HG03103 (cell line): ENCODE results near the gene CCDC146.

Experiments used
- ATAC-seq: cut with Tn5 transposase; IDR thresholded peaks from one replicate; pipeline ENCODE4 v1.9.1; 2021; ENCODE audit warnings: low read depth; ENCODE audit not compliant: unreplicated experiment

The CCDC146 gene

DNA sequence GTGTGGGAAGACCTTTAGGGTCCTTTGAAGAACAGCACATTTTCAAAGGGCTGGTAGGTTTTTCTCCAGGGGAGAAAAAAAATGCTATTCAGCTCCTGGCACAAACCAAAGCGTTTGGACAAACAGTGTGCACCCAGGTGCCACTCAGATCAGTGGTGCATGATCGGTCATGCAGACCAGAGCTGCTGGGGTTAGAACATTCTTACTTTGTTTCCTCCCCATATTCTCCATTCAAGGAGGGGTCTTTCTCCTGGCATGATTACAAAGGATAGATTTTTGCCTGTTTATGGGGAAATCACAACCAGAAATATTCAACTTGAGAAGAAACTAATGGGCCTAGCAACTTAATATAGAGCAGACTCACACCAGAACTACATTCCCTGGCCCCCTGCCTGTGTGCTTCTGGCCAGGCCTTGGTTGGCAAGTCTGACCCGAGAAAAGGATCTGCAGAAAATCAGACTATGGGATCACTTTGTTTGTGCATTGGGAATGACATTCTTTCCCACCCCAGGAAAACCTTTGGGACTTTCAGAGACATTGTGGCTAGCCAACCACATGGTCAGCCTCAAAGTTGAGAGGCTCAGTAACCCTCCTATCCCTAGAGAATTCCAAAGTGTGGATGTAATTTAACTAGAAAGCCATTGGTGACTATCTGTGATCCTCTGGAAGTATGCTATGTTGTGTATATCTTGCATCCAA lies 159.5 kb downstream of the CCDC146 start:
- no peak for ATAC-seq

DNA sequence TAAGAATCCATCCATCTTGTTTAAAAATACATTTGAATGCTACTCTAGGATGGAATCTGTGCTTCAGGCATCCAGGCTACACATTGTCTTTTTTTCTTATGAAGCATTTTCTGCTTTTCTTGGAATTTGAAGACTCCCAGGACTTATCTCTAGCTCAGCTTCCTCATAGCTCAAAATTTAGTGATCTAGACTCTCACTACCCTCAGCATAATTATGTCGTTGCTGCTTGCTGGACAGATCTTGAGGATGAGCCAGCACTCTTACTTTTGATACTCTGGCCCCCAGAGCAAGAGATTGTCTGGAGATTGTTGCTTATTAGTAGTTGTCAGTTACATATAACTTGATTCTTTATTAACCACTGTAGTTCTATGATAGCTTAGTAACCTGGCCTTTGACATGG lies 160.5 kb downstream of the CCDC146 start:
- no peak for ATAC-seq

DNA sequence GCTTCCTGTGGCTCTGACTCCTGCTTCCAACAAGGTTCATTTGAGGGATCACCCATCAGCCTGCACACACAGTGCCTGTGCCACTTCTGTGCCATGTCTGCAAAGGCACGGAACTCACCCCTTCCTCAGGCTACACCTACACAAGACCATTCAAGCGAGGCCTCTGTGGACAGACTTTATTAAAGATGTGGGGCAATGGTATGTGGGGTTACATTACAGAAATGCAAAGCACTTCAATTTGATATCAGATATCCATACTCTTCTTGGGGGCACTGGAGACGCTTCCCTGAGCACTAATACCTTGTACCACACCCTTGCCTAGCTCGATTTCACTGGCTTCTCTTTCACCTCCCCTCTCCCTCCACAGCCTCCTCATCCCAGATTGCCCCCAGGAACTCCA lies 161.6 kb downstream of the CCDC146 start:
- ATAC-seq = no peak

DNA sequence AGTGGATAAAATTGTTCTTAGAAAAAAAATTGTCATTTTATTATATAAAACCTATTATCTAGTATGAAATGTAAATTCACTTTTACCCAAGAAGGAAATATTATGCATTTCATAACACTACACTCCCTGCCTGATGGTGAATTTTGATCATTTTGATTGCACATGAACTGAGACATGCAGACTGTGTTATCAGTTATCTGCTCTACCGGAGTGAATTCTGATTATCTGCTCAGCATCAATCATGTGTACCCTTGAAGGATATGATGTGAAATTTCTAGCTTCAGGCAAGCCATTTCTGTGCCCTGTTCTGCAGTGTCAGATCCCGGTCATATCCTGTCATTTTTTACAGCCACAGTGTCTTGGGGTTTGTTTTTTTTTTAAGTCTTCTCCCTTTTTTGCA lies 162.2 kb downstream of the CCDC146 start:
- no peak for ATAC-seq

DNA sequence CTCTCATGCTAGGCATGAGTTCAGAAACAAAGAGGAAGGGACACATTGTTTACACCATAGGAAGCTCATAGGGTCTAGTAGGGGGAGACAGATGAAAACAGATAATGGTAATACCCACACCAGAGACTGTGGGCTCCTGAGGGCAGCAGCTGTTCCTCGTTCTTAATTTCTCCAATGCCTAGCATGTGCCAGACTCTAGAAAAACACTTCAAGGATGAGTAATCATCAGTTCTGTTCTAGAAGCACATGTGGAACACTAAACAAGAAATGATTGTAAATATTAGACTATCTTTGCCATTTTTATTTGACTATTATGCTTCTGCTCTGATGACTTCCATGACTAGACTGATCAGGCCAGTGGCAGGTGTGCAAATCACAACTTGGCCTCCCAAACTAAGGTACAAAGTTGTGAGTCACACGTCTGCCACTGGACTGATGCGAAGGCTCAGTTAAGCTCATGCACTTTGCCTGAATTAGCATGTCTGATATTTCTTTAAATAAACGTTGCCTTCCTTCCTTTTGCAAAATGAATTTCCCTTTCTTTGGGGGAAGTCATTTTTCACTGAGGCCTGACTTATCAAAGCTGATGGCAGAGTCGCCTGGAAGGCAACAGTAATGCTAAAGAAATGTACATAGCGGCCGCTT lies 166.4 kb downstream of the CCDC146 start:
- ATAC-seq = no peak

DNA sequence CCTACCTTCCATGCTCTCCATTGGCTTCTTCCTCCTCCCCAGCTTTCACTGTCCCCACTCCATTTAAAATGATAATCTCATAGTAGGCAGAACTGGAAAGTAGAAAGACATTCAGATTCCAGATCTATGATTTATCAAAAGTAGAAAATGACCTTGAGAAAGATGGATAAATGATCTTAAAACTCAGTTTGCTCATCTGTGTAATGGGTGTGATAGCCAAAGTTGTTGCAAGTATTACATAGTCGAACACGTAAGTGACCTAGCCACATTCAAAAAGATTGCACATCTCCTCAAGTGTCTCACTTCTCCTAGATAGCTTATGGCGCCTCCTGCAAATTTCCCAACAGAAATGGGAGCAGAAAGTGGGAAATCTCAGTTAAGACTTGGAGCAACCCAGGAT lies 167.0 kb downstream of the CCDC146 start:
- ATAC-seq = no peak

DNA sequence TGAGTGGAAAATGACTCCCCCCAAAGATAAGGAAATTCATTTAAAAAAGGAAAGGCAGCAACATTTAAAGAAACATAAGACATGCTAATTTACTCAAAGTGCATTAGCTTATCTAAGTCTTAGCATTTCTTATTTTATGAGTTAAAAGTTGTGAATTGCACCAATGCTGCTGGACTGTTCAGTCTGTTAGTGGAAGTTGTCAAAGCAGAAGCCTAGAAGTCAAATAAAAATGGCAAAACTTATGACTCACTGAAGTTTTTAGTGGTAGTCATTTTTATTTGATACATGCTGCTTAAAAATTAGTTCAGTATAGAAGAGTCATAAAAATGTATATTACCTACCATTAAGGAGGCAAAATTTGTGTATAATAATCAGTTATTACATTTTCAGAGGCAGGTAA lies 168.0 kb downstream of the CCDC146 start:
- no peak for ATAC-seq

DNA sequence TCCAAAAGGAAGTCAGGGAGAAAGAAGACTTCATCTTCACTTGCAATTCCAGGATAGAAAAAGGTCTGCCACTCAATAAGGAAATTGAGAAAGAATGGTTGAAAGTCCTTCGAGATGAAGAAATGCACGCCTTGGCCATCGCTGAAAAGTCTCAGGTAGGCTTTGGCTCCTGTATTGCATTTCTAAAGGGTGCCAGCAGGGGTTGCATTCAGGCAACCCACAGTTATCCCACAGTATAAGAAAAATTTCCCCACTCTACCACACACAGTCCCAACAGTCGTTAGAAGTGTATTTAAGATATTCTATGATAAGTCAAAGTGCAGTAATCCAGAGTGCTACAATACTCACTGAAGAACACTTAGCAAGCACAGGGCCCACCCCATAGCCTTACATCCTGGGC lies 170.6 kb downstream of the CCDC146 start:
- no peak for ATAC-seq

DNA sequence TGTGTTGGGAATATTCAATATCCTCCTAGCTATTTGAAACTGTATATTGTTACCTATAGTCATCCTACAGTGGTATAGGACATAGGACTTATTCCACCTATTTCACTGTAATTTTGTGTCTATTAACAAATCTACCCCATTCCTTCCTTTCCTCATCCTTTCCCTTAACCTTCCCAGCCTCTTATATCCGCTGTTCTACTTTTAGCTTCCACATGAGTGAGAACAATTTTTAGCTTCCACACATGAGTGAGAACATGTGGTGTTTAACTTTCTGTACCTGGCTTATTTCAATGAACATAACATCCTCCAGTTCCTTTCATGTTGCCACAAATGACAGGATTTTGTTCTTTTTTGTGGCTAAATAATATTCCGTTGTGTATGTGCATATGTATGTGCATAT lies 173.1 kb downstream of the CCDC146 start:
- ATAC-seq = no peak

DNA sequence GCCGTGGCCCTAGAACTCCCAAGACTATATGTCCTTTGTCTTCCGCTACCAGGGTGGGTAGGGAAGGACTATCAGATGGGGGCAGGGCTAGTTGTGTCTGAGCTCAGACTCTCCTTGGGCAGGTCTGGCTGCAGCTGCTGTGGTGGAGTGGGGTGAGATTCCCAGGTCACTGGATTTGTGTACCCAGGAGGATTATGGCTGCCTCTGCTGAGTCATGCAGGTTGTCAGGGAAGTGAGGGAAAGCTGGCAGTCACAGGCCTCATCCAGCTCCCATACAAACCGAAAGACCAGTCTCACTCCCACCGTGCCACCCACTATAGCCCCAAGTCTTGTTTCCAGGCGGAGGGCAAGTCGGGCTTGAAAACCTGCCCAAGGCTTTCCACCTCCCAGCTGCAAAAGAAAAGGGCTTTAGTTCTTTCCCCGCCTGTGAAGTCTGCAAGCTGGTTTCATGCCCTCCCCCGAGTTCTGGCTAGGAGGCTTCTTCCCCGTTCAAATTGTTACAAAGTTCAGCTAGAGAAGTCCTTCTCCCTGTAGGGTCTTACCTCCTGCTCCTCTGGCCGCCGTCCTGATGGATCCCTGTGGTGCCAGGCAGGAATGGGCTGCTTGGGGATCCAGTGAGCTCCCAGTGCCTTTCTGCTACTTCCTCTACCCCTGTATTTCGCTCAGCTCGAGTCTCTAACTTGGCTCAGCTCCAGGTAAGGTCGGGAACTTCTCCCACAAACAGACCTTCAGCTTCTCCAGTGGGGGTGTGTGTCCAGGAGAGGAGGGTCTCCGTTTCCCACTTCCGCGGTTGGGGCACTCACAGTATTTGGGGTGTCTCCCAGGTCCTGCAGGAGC lies 184.0 kb downstream of the CCDC146 start:
- ATAC-seq = no peak

DNA sequence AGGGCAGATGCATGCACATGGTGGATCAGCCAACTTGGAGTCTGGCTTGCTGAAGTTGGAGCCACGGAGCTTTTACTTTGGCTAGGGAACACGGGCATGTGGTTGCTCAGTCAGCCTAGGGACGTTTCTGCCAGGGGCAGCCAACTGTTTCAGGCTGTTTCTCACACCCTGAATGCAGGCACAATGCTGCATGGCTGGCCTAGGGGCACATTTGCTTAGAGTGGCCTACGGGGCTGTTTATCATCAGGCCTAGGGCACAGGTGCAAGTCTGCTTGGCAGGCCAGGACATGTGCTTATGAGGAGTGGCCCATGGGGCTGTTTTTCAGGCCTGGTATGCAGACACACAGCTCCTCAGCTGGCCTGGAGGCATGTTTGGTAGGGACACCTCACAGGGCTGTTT lies 186.4 kb downstream of the CCDC146 start:
- ATAC-seq = no peak

DNA sequence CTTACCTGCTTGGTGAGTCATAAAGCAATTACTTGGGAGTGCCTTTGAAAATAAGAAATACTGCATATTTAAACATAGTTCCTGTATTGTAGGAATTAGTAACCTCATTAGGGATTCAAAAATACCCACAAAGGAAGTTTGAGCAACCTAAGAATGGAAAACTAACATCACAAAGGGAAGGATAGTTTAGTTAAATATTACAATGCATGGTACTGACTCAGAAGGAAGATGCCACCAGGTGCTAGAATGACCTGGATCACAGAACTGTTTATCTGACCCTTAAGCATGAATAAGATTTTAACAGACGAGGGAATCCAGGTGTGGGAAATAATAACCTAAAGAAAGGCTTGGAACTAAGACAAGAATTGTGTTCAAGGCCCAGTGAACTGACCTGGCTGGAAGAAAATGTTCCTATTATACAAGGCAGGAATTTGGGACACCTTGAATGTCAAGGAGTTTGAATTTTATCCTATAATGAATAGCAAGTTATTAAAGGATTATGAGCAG lies 187.4 kb downstream of the CCDC146 start:
- no peak for ATAC-seq

DNA sequence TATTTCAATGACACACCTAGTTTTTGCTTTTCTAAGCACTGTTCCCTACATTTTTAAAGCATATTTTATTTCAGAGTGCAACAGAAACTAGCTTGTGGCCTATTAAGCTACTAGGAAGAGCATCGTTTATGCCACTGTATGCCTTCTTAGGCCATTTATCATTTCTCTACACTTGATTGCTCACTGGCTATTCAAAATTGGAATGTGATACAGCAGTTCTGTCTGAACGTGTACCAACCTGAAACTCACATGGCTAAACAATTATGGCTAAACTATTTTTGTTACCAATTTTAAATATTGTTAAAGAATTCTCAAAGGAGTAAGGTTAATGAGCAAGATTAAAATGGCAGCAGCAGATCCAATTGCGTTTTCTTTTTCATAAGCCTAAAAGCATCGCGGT lies 188.6 kb downstream of the CCDC146 start:
- no peak for ATAC-seq

DNA sequence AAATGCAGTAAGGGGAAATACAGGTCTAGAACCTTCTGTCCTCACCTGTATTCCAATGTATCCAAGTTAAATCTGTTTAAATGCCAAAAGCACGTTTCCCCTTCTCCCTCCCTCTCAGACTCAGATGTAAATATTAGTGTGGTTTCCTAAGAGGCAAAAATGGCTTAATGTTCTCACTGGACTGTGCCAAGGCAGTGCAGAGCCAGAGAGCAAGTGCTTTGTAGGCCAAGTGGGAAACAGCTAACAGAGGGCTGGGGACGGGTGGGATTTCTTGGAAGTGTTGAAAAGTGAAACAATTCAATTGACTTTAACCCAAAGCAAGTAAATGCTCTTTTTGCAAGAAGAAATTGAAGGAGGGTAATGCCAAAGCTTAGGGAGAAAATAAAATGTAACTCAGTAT lies 190.7 kb downstream of the CCDC146 start:
- ATAC-seq = no peak

DNA sequence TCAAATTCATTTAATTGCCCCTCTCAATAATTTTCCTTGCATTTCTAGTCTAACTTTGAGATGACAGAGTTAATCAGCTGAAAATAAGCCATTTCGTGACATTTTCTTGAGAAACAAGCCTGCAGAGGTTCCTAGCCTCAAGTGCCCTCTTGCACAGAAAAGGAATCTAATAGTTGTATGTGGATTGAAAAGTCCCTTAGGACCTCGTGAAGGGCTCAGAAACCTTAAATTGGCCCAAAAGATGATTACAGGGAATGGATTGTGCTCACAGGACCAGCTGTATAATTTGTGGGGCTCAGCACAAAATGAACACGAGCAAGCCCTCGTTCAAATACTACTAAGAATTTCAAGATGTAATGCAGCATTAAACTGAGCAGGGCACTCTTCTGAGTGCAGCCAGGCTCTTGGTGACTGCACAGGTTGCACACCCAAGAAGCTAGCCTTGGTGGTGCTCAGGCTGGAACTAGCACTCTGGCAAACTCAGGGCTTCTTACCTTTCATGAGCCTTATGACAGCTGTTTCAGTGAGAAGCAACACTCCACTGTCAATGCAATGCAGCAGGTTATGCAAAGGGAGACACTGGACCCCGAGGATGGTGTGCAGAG lies 191.6 kb downstream of the CCDC146 start:
- no peak for ATAC-seq

DNA sequence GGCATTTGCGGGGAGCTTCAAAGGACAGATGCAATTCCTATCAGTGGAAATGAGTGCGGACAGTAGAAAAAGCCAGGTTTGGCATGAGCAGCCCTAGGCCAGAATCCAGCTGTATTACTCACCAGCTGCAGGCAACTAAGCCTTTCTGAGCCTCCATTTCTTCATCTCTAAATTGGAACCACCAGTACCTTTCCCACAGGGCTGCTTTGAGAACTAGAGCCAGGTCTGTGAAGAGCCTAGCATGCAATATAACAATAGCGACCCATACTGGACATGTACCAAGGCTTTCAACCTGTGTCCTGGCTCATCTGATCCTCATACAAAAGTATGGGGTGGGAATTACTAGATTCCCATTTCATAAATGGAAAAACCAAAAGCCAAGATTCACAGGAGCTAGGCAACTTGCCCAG lies 192.8 kb downstream of the CCDC146 start:
- no peak for ATAC-seq

DNA sequence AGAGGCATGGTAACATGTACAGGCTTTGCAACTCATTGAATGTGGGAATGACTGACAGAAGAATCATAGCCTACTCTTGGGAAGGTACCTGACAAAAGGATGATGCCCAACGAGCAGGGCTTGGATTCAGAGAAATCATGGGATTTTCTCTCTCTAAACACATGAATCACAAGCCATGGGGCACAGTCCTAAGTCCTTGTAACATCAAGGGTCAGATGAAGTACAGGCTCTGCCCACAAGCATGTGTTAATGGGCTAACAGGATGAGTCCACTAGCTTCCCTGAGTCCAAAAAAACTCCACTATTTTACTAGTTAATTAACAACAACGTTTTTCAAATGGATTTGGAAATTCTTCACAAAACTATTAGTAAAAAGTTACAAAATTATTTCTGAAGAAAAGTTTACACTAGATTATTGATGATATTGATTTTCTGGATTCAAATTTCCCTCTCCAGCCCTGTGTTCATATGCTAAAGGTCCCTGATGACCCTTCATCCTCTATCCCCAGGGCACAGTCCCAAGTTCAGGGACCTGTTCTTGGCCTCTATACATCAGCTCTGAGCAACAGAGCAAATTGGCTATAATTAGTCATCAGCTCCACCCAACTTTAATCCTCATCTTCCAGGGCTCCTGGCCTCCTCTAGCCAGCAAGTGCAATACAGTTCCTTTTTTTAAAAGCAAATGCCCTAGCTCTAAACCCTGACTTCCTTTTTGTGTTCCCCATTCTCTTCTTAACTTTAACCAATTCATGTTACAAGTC lies 194.0 kb downstream of the CCDC146 start:
- ATAC-seq = no peak

DNA sequence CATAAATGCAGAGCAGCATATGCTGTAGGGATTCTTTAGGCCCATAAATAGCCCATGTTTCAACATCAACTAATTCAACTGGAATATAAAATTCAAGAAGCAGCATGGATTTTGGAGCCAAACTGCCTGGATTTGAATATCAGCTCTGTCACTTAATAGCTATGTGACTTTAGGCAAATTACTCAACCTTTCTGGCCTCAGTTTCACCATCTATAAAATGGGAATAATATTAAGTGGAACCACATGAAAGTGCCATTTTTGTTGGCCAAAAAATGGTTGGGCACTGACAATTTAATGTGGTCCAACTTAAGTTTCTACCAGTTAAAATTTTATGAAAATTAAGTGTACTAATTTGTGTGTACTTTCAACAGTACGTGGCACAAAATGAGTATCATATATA lies 195.6 kb downstream of the CCDC146 start:
- ATAC-seq = no peak

DNA sequence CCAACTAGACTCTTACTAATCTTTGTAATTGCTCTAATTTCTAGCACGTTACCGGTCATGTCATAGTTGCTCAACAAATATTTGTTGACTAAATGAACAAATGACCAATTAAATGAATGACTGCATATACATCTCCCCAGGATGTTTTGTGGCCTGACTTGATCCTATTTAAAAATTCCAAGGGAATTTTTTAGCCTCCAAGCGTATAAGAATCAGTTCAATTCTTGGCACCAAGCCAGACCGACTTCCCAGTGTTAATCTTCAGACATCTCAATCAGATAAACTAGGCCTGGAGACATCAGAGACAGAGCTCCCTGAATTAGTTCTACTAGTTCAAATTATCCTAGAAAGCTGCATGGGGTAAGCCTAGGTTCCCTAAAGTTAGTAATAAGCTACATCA lies 197.7 kb downstream of the CCDC146 start:
- no peak for ATAC-seq

DNA sequence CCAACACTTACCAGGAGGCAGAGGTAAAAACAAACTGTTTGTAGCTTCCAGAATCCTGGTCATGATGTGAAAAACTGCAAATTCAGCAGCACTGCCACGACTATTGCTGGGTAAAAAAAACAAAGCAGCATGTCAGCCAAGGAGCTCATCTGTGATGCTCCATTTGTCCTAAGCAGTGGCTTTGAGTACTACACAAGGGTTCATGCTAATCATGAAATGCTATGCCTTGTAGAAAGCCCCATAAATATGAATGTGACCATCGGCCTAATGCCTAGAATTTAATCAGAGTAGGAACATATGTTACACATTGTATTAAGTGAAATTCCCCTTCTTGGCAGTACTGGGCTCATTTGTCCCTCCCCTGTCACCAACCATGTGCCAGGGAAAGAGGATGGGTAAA lies 198.3 kb downstream of the CCDC146 start:
- ATAC-seq = no peak
